Measurements from ENCODE around the gene HELZ2. TPM values are rescaled to one million over a fixed set of nuclear protein-coding genes. Genes with fewer than 3 reads are reported as not detected.
"Not testable (repeated sequence)": the region's sequence is repeated elsewhere in the genome, so short reads cannot be mapped to it uniquely, and the experiment has no call there.

HELZ2 gene
- total RNA-seq, 2 experiments from 2014 or later, result 99.1 to 102 TPM

- H3K9me3 Mint-ChIP-seq (ENCODE audit: insufficient read depth), result no peaks in the 10 kb centered on the region
- no peak overlapping the region for H3K4me3 Mint-ChIP-seq
- no peak for ATAC-seq
- no peaks in the 10 kb centered on the region for H3K27me3 Mint-ChIP-seq (ENCODE audit: low read depth)
- peaks cover 3% of the 10 kb centered on the region for H3K4me1 Mint-ChIP-seq (ENCODE audit: low read depth)
- peaks cover 21% of the 10 kb centered on the region for H3K36me3 Mint-ChIP-seq (ENCODE audit: low read depth)
- CTCF ChIA-PET, result interaction anchor here (2.3 kb wide), 1 partner anchor 30 kb away, joined by 8 read pairs; no protein-coding TSS in a partner anchor
- POLR2A ChIA-PET, result interaction anchor here (1.4 kb wide), 1 partner anchor 9 kb away, joined by 3 read pairs; no protein-coding TSS in a partner anchor
- no peak overlapping the region for H3K27ac Mint-ChIP-seq
- DNase-seq, result no peak
Observed at GRCh38 chr20:63612276-63612931, 38.4 kb upstream of the HELZ2 start.

GRCh38 chr20:63611646-63612045, 37.6 kb upstream of the HELZ2 start:
- H3K27me3 Mint-ChIP-seq (ENCODE audit: low read depth), result no peaks in the 10 kb centered on the region
- H3K4me3 Mint-ChIP-seq, result no peak overlapping the region
- ChIA-PET CTCF (no interaction called here), POLR2A (interaction anchor here (1.4 kb wide), 1 partner anchor 9 kb away, joined by 3 read pairs; no protein-coding TSS in a partner anchor)
- peaks cover 3% of the 10 kb centered on the region for H3K4me1 Mint-ChIP-seq (ENCODE audit: low read depth)
- ATAC-seq (no peak), DNase-seq (no peak)
- H3K9me3 Mint-ChIP-seq (ENCODE audit: insufficient read depth), result no peaks in the 10 kb centered on the region
- H3K36me3 Mint-ChIP-seq (ENCODE audit: low read depth), result peaks cover 17% of the 10 kb centered on the region
- no peak overlapping the region for H3K27ac Mint-ChIP-seq

- ChIA-PET CTCF (no interaction called here), POLR2A (interaction anchor here (1.4 kb wide), 1 partner anchor 10 kb away, joined by 3 read pairs; no protein-coding TSS in a partner anchor)
- H3K9me3 Mint-ChIP-seq (ENCODE audit: insufficient read depth), result no peaks in the 10 kb centered on the region
- DNase-seq, result no peak
- no peak for ATAC-seq
- peaks cover 6% of the 10 kb centered on the region for H3K4me1 Mint-ChIP-seq (ENCODE audit: low read depth)
- H3K27me3 Mint-ChIP-seq (ENCODE audit: low read depth), result no peaks in the 10 kb centered on the region
- no peak overlapping the region for H3K4me3 Mint-ChIP-seq
- no peak overlapping the region for H3K27ac Mint-ChIP-seq
- H3K36me3 Mint-ChIP-seq (ENCODE audit: low read depth), result peaks cover 13% of the 10 kb centered on the region
Observed at GRCh38 chr20:63610581-63611435, 36.8 kb upstream of the HELZ2 start.

DNA sequence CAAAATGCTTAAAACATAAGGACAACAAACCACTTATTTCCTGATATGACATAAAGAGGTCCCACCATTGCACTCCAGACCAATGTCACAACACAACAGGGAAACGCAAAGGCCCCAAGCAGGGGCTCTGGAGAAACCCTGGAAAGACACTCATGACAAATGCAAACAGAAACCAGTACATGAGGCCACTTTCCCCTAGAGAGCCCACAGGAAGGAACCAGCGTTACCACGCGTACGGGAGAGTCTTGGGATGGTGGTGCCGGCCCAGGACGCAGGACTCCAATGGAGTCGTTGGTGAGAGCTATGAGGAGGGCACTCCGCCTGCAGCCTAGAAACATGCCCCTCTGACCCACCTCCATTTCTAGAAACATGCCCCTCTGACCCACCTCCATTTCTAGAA, 32.6 kb upstream of the HELZ2 start:
- Mint-ChIP-seq H3K4me3 (no peak overlapping the region), H3K36me3 (ENCODE audit: low read depth) (peaks cover 27% of the 10 kb centered on the region), H3K9me3 (ENCODE audit: insufficient read depth) (peaks cover 6% of the 10 kb centered on the region), H3K27ac (no peak overlapping the region), H3K4me1 (ENCODE audit: low read depth) (peaks cover 8% of the 10 kb centered on the region), H3K27me3 (ENCODE audit: low read depth) (no peaks in the 10 kb centered on the region)
- CTCF ChIA-PET, result no interaction called here
- POLR2A ChIA-PET, result no interaction called here
- DNase-seq (no peak), ATAC-seq (no peak)

DNA sequence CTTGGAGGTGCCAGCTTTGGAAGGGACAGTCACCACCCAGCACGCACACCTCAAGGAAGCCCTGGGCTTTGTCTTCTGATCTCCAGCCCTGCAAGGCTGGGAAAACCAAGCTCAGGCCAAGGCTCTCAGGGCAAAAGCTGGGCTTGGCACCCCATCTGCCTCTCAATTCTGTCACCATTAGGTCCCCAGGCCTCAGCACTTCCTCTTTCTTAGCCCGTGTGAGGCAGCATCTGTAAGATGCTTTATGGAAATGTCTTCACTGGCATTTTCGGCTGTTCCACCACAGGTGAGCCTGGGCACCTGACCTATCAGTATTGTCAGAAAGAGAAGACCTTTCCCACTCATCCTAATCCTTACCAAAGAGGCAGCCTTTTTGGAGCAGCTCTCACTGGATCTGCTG, 28.3 kb upstream of the HELZ2 start:
- Mint-ChIP-seq H3K27me3 (ENCODE audit: low read depth) (no peaks in the 10 kb centered on the region), H3K36me3 (ENCODE audit: low read depth) (peaks cover 49% of the 10 kb centered on the region), H3K4me1 (ENCODE audit: low read depth) (peaks cover 8% of the 10 kb centered on the region), H3K27ac (peak overlapping the region; percentile 30), H3K4me3 (no peak overlapping the region), H3K9me3 (ENCODE audit: insufficient read depth) (peaks cover 6% of the 10 kb centered on the region)
- ATAC-seq, result no peak
- no peak for DNase-seq
- POLR2A ChIA-PET, result interaction anchor here (0.9 to 1.2 kb wide), 2 partner anchors 39 to 51 kb away, joined by 3 to 4 read pairs; partner anchors contain the start of gene STMN3
- CTCF ChIA-PET, result no interaction called here

DNA sequence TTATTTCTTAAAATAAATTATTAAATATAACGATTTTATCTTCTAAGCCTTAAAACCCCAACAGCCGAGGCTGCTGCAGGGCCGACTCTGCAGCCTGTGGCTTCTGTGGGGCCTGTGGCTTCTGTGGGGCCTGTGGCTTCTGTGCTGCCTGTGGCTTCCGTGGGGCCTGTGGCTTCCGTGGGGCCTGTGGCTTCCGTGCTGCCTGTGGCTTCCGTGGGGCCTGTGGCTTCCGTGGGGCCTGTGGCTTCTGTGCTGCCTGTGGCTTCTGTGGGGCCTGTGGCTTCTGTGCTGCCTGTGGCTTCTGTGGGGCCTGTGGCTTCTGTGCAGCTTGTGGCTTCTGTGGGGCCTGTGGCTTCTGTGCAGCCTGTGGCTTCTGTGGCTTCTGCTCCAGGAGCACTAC, 27.6 kb upstream of the HELZ2 start:
- ATAC-seq; H3K27me3 Mint-ChIP-seq (ENCODE audit: low read depth); H3K9me3 Mint-ChIP-seq (ENCODE audit: insufficient read depth); H3K4me3 Mint-ChIP-seq; H3K4me1 Mint-ChIP-seq (ENCODE audit: low read depth); CTCF ChIA-PET: not testable (repeated sequence)
- H3K36me3 Mint-ChIP-seq (ENCODE audit: low read depth), result peaks cover 49% of the 10 kb centered on the region
- peak; percentile 37 for DNase-seq
- POLR2A ChIA-PET, result interaction anchor here (0.6 to 0.9 kb wide), 2 partner anchors 11 to 40 kb away, joined by 4 to 5 read pairs; no protein-coding TSS in a partner anchor
- H3K27ac Mint-ChIP-seq, result peak overlapping the region; percentile 43

GRCh38 chr20:63599396-63600050, 25.5 kb upstream of the HELZ2 start:
- Mint-ChIP-seq H3K36me3 (ENCODE audit: low read depth) (peaks cover 54% of the 10 kb centered on the region), H3K4me1 (ENCODE audit: low read depth) (peaks cover 5% of the 10 kb centered on the region), H3K27me3 (ENCODE audit: low read depth) (no peaks in the 10 kb centered on the region), H3K27ac (no peak overlapping the region), H3K9me3 (ENCODE audit: insufficient read depth) (peaks cover 6% of the 10 kb centered on the region), H3K4me3 (no peak overlapping the region)
- no peak for ATAC-seq
- CTCF ChIA-PET, result interaction anchor here (0.7 to 1.1 kb wide), 2 partner anchors 26 to 62 kb away, joined by 3 to 4 read pairs; partner anchors contain the start of gene HELZ2
- POLR2A ChIA-PET, result no interaction called here
- DNase-seq, result no peak

- Mint-ChIP-seq H3K27me3 (ENCODE audit: low read depth) (no peaks in the 10 kb centered on the region), H3K36me3 (ENCODE audit: low read depth) (peaks cover 50% of the 10 kb centered on the region), H3K27ac (no peak overlapping the region), H3K4me1 (ENCODE audit: low read depth) (peaks cover 5% of the 10 kb centered on the region), H3K4me3 (no peak overlapping the region), H3K9me3 (ENCODE audit: insufficient read depth) (peaks cover 6% of the 10 kb centered on the region)
- POLR2A ChIA-PET, result interaction anchor here (0.6 to 1.0 kb wide), 2 partner anchors 10 to 26 kb away, joined by 3 read pairs; no protein-coding TSS in a partner anchor
- CTCF ChIA-PET, result no interaction called here
- ATAC-seq (no peak), DNase-seq (no peak)
Observed at GRCh38 chr20:63598479-63599395, 24.7 kb upstream of the HELZ2 start.

GRCh38 chr20:63597651-63598478, 23.8 kb upstream of the HELZ2 start:
- ATAC-seq (no peak), DNase-seq (no peak)
- H3K27me3 Mint-ChIP-seq (ENCODE audit: low read depth), result no peaks in the 10 kb centered on the region
- H3K9me3 Mint-ChIP-seq (ENCODE audit: insufficient read depth), result peaks cover 3% of the 10 kb centered on the region
- H3K4me3 Mint-ChIP-seq, result no peak overlapping the region
- H3K36me3 Mint-ChIP-seq (ENCODE audit: low read depth), result peaks cover 51% of the 10 kb centered on the region
- no peak overlapping the region for H3K27ac Mint-ChIP-seq
- H3K4me1 Mint-ChIP-seq (ENCODE audit: low read depth), result peaks cover 2% of the 10 kb centered on the region
- POLR2A ChIA-PET, result interaction anchor here (1.0 kb wide), 1 partner anchor 25 kb away, joined by 3 read pairs; no protein-coding TSS in a partner anchor
- CTCF ChIA-PET, result no interaction called here

GRCh38 chr20:63596423-63596822, 22.4 kb upstream of the HELZ2 start:
- Mint-ChIP-seq H3K4me3 (no peak overlapping the region), H3K36me3 (ENCODE audit: low read depth) (peaks cover 41% of the 10 kb centered on the region), H3K27me3 (ENCODE audit: low read depth) (no peaks in the 10 kb centered on the region), H3K9me3 (ENCODE audit: insufficient read depth) (no peaks in the 10 kb centered on the region), H3K4me1 (ENCODE audit: low read depth) (no peaks in the 10 kb centered on the region), H3K27ac (no peak overlapping the region)
- DNase-seq (no peak), ATAC-seq (no peak)
- ChIA-PET CTCF (no interaction called here), POLR2A (interaction anchor here (0.6 to 0.9 kb wide), 3 partner anchors 9 to 83 kb away, joined by 3 read pairs; no protein-coding TSS in a partner anchor)
